GM19467 (cell line): ENCODE measurements around the gene CCDC89.

Experiments used
- ATAC-seq: cut with Tn5 transposase; IDR thresholded peaks from one replicate; pipeline ENCODE4 v1.9.1; 2021; ENCODE audit warnings: mild to moderate bottlenecking, moderate library complexity; ENCODE audit not compliant: unreplicated experiment

The CCDC89 gene

GRCh38 chr11:85685820-85686459 lies at the start of gene CCDC89:
Gene CCDC89, minus strand, starts transcription at chr11:85686195. Its CDS starts 65 bp downstream, at chr11:85686130.
- ATAC-seq, result no peak

- ATAC-seq, result peak; percentile 97
Measured at GRCh38 chr11:85732965-85733364, 47.0 kb upstream of the CCDC89 start.

GRCh38 chr11:85726381-85726780 lies 40.4 kb upstream of the CCDC89 start:
- ATAC-seq, result no peak

GRCh38 chr11:85725510-85726258 lies 39.7 kb upstream of the CCDC89 start:
- no peak for ATAC-seq

GRCh38 chr11:85724748-85725465 lies 38.9 kb upstream of the CCDC89 start:
- no peak for ATAC-seq

GRCh38 chr11:85723088-85723487 lies 37.1 kb upstream of the CCDC89 start:
- ATAC-seq, result no peak

- ATAC-seq, result no peak
Measured at GRCh38 chr11:85721191-85721590, 35.2 kb upstream of the CCDC89 start.

- no peak for ATAC-seq
Measured at GRCh38 chr11:85718991-85719807, 33.2 kb upstream of the CCDC89 start.

- ATAC-seq, result no peak
Measured at GRCh38 chr11:85718126-85718943, 32.3 kb upstream of the CCDC89 start.

- ATAC-seq, result no peak
Measured at GRCh38 chr11:85717429-85717828, 31.4 kb upstream of the CCDC89 start.

- ATAC-seq, result no peak
Measured at GRCh38 chr11:85712953-85713352, 27.0 kb upstream of the CCDC89 start.

GRCh38 chr11:85710917-85711316 lies 24.9 kb upstream of the CCDC89 start:
- no peak for ATAC-seq

GRCh38 chr11:85709941-85710702 lies 24.1 kb upstream of the CCDC89 start:
- no peak for ATAC-seq

GRCh38 chr11:85705800-85706199 lies 19.8 kb upstream of the CCDC89 start:
- ATAC-seq, result no peak

- ATAC-seq, result no peak
Measured at GRCh38 chr11:85704967-85705366, 19.0 kb upstream of the CCDC89 start.

GRCh38 chr11:85699957-85700741 lies 14.2 kb upstream of the CCDC89 start:
- ATAC-seq, result peak; percentile 76

- no peak for ATAC-seq
Measured at GRCh38 chr11:85698195-85698594, 12.2 kb upstream of the CCDC89 start.

GRCh38 chr11:85697747-85698146 lies 11.8 kb upstream of the CCDC89 start:
- ATAC-seq, result no peak

GRCh38 chr11:85695546-85695945 lies 9.6 kb upstream of the CCDC89 start:
- ATAC-seq, result no peak
